Gastroesophageal sphincter (tissue), 3 donors: Measurements from ENCODE around the gene PRKG1.

ENCODE experiments used
- EP300 ChIP-seq: sonication (generic); formaldehyde crosslinking; IDR thresholded peaks from one replicate; pipeline ENCODE4 v1.6.1; 2017; ENCODE audit warnings: antibody characterized with exemption, mild to moderate bottlenecking
- POLR2A ChIP-seq, 2 donors: fragments of 450-650 bp; IDR thresholded peaks; one replicate each; pipeline ENCODE4 v1.6.1; 2017; ENCODE audit warnings: antibody characterized with exemption in 2 of 2, mild to moderate bottlenecking in 2 of 2, moderate library complexity in 1 of 2
- TF ChIP-seq, protein P1 (sequence below), 4 experiments: fragments of 200-600 bp in 2 of 4; fragments of 450-650 bp in 2 of 4; sonication (generic) in 1 of 4; IDR thresholded peaks; one replicate each; pipeline ENCODE4 v1.5.1; 2017 to 2019; ENCODE audit warnings: antibody characterized with exemption in 4 of 4, mild to moderate bottlenecking in 2 of 4, moderate library complexity in 2 of 4

DNA sequence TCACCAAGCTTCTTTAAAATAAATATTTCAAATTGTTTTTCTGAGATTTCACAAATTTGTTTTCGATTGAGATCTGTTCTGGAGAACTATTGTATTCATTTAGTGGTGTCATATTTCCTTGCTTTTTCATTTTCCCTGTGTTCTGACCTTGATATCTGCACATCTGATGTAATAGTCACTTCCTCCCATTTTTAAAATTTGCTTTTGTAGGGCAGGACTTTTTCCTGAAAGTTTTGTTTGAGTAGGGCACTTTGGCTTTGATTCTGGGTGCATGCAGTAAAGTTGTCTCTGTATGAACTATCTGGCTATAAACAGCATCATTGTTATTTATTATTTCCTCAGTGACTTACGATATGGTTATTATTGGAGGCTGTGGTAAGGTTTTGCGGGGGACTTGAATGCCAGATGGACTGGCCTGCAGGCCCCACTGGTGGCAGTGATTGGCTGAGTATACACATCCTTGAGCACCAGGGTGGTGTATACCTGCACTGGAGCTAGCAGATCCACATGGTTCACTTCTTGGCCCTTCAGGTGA is 541.5 kb downstream of the PRKG1 start:
- TF ChIP-seq, protein P1, sequence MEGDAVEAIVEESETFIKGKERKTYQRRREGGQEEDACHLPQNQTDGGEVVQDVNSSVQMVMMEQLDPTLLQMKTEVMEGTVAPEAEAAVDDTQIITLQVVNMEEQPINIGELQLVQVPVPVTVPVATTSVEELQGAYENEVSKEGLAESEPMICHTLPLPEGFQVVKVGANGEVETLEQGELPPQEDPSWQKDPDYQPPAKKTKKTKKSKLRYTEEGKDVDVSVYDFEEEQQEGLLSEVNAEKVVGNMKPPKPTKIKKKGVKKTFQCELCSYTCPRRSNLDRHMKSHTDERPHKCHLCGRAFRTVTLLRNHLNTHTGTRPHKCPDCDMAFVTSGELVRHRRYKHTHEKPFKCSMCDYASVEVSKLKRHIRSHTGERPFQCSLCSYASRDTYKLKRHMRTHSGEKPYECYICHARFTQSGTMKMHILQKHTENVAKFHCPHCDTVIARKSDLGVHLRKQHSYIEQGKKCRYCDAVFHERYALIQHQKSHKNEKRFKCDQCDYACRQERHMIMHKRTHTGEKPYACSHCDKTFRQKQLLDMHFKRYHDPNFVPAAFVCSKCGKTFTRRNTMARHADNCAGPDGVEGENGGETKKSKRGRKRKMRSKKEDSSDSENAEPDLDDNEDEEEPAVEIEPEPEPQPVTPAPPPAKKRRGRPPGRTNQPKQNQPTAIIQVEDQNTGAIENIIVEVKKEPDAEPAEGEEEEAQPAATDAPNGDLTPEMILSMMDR (IDR thresholded peaks at IDR 0.05) = no peak
- TF ChIP-seq POLR2A (IDR thresholded peaks at IDR 0.05) (no peak), EP300 (no peak)
